NCI-H1417 treated with DMSO at 0.1 percent for 48 hours (cell line): Measurements from ENCODE around the gene EMC9.

Experiments used
- DNase-seq: peaks from one replicate; lab custom pipeline; 2025; lab: John Stamatoyannopoulos, UW

The EMC9 gene

DNA sequence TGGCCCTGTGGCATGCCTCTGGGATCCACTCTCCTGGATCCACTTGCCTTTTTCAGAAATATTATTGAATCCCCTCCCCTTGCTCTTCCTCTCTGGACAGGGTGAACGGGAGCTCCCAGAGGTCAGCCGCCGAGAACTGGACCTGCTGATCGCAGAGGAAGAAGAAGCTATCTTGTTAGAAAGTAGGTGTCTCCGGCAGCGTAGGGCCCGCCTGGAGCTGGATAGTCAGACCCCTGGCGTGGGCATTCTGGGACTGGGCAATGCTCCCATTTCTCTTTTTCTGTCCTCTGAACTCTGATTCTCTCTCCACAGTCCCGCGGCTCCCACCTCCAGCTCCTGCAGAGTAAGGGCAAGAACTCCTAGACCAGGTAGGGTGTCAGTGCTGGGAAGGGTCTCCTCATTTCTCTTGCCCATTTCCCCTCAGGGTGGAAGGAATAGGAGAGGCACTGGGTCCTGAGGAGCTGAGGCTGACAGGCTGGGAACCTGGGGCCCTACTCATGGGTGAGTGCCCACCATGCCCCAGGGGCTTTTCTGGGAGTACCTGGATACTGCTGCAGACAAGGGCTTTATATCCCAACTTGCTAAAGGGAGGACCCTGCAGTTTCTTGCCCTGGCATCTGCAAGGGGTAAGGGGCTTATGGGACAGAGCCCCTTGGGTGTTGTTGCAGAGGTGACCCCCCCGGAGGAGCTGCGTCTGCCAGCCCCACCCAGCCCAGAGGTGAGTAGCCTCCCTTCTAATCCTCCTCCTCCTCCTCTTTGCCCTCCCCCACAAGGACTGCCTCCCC is 35.8 kb upstream of the EMC9 start:
- no peak for DNase-seq

DNA sequence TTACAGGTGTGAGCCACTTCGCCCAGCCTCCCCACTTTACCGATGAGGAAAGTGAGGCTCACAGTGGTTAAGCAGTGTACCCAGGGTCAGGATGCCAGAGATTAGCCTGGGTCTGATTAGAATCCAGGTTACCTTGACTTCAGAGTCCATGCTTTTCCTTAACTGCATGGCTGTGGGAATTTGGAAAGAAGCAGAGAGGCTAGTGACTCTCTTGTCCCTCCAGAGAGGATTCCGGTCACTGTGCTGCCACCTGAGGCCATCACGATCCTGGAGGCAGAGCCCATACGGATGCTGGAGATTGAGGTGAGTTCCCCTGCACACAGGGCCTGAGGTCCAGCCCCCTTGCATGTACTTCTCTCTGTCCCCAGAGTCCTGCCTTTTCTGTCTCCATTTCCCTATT is 35.2 kb upstream of the EMC9 start:
- no peak for DNase-seq

DNA sequence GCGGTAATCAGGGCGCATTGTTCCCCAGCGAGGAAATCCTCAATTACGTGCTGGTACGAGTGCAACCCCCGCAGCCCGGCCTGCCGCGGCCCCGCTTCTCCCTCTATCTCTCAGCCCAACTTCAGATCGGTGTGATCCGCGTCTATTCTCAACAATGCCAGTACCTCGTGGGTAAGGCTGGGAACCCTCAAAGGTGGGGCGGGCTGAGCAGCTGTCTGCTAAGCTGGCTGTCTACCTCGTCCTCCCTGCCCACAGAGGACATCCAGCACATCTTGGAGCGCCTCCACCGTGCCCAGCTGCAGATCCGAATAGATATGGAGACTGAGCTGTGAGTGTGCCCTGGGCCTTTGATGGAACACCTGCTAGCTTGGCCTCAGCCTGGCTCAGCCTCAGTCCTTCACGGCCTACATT is 31.5 kb upstream of the EMC9 start:
- DNase-seq = no peak

DNA sequence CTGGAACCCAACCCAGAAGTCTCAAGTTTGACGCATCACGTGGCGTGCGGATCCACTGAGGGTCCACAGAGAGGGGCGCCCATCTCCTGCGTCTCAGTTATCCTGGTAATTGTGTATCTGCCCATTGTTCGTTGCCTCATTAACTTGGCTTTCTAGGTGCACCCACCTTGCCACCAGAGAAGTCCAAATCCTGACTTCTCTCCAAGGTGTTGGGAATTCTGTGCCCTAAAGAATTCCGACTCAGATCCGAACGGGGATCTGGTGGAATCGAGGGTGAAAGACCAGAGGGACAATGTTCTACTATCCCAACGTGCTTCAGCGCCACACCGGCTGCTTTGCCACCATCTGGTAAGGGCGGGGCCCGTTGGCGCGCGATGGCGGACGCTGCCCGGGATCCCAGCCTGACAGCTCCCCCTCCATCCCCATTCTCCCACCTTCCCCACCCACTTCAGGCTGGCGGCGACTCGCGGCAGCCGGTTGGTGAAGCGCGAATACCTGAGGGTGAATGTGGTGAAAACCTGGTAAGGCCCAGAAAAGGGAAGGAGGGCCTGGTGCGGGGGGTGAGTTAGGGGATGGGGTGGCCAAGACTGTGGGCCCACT is 31.0 kb upstream of the EMC9 start:
- no peak for DNase-seq

DNA sequence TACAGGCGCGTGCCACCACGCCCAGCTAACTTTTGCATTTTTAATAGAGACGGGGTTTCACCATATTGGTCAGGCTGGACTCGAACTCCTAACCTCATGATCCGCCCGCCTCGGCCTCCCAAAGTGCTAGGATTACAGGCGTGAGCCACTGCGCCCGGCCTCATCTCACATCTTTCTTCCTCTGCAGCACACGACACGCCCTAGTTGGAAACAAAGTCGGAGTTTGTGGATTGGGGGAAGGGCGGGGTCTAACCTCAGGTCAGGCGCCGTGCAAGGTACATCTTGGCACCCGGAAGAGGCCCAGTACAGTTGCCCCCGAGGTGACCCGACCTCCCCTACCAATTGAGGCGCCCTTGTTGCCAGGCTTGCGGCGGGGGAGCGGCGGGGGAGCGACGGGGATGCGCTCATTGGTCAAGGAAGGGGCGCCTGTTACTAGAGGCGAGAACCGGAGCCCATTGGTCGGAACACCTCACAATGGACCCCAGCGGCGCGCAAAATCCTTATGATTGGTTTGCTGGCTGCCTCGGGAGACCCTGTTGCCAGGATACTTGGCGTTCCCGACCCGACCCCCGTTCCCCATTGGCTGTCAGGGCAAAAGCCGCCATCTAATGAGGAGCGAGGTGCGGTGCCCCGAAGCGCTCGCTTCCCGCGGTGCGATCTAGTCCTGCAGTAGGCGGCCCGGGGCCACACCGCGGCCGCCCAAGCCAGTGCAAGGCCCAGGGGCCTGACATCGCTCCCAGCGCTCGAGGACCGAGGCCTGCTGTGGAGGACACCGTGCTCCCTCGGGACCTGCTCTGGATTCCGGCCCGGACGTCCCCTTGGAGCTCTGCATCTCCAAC is 30.2 kb upstream of the EMC9 start, which contains the start of gene REC8:
Gene REC8 (plus strand): TSS at position 659 of the 839 bp plus-strand sequence. CDS start 473 bp downstream, outside the sequence.
- peak; percentile 77 for DNase-seq

DNA sequence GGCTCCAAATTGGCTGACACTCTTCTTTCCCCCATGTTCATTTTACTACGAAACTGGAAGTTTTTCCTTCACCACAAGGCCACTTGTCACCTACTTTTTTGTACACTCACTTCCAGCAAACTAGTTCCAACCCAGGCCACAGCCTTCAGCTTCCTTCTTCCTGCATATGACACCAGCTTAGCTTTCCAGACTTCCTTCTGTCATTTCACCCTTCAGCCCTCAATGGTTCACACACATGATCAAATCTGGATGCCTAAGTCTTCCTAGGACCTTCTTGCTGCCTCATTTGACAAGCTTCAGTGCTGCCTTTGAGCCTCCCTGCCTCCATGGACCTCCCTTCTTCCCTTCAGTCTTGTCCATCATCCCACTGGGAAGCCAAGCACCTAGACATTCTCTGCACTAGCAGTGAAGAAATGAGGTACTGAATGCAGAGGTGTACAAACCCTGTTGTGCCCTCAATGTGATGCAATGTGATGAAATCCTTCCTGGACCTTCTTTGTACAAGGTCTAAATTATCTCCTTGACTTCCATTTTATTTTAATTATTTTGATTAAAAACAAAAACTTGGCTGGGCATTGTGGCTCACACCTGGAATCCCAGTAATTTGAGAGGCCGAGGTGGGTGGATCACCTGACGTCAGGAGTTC is 26.2 kb upstream of the EMC9 start:
- no peak for DNase-seq

DNA sequence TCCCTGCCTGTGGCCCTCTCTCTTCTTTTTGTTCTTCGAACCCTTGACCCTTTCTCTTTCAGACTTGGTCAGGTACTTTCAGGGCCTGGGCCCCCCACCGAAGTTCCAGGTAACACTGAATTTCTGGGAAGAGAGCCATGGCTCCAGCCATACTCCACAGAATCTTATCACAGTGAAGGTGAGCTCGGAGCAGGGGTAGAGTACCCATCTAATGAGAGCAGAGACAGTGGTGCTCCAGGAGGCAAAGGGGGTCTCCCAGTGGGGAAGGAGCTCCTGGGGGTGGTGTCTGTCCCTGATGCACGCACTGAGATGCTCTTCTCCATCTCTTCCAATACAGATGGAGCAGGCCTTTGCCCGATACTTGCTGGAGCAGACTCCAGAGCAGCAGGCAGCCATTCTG is 24.4 kb upstream of the EMC9 start:
- no peak for DNase-seq

DNA sequence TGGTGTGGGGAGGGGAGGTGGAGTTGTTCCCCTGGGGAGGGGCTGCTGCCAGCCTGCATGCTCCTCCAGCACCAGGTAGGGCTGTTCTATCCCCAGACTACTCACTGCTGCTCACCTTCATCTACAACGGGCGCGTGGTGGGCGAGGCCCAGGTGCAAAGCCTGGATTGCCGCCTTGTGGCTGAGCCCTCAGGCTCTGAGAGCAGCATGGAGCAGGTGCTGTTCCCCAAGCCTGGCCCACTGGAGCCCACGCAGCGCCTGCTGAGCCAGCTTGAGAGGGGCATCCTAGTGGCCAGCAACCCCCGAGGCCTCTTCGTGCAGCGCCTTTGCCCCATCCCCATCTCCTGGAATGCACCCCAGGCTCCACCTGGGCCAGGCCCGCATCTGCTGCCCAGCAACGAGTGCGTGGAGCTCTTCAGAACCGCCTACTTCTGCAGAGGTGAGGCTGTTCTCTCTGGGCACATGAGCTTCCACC is 23.2 kb upstream of the EMC9 start:
- DNase-seq = no peak

DNA sequence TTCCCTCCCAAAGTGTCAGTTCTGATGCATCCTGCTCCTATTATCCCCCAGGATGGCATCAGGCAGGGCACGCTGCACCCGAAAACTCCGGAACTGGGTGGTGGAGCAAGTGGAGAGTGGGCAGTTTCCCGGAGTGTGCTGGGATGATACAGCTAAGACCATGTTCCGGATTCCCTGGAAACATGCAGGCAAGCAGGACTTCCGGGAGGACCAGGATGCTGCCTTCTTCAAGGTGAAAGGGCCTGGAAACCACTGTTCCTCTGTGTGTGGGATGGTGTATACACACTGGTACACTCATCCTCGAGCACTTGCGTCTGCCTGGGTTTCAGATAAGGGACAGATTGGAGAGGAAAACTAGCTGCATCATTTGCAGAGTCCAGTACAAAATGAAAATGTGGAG is 20.7 kb upstream of the EMC9 start:
- DNase-seq = no peak

DNA sequence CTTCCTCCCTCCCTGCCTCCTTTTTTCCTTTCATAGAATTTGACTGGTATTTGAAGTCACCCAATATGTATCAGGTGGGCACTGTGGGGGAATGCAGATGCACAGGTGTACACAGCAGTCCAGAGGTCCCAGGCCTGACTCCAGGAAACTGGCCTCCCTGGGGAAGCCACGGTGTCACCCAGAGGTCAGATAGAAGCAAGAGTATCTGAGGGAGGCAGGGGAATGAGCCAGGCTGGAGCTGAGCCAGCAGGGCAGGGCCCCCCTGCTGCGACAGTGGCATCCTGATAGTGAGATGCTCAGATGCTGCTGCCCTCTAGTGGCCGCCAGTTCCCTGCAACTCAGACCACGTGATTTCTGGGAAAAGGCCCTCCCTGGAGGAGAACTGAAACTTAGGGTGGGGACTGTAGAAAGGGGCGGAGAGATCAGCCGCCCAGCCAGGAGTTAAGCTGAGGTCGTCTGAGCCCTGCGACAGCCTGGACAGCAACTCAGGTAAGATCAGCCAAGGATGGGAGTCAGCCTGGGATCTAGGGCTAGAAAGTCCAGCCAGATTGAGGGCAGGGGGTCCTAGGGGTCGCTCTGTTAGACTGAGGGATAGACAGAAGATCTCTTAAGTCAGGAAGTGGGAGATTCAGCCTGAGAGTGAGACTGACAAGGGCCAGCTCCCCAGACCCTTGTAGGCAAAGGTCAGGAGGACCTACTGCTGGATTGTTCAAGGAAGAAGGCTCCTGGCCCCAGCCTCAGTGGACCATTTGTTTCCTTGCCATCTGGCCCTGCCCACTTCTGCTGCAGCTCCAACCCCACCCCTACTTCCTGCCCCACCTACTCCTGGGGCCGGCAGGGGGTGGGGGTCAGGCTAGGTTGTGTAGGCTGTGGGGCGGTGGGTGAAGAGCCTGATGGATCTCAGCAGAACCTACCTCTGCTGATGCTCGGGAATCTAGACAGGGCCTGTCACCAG is 19.7 kb upstream of the EMC9 start, which contains the start of gene IRF9:
Gene IRF9 (plus strand): TSS at position 416 of the 955 bp plus-strand sequence. CDS start 880 bp downstream, outside the sequence.
- peak; percentile 70 for DNase-seq

DNA sequence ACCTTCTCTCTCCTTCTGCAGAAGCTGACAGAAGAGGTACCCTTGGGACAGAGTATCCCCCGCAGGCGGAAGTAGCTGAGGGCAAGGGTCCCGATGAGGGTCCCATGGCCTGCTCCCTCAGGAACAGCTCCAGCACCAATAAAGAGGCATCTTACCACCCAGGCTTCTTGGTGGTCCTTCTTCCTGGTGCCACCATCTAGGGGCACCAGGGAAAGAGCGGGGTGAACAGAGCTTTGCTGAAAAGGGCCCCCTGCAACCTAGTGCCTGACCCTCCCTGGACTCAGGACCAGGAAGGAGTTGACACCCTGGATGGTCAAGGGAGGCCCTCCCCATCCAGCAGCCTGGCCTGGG is 19.1 kb upstream of the EMC9 start:
- no peak for DNase-seq

DNA sequence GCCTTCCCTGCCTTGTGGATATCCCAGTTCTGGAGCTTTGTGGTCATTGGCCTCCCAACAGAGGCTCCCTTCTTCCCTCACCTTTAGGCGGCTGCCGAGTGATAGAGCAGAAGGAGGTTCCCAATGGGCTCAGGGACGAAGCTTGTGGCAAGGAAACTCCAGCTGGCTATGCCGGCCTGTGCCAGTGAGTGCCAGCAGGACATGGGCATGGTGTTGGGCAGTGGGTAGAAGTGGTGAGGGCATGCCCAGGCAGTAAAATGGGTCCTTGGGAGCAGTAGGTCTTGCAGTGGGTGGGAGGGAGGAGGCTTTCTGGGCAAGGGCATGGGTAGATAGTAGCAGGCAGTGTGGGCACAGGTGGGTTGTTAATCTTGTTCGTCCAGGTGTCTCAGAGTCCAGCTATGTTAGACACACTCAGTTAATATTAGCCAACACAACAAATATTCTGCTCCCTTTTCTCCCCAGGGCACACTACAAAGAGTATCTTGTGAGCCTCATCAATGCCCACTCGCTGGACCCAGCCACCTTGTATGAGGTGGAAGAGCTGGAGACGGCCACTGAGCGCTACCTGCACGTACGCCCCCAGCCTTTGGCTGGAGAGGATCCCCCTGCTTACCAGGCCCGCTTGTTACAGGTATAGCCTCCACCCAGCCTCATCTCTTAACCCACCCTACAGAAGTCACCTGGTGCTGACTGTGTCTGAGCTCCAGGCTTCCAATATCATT is 18.5 kb upstream of the EMC9 start:
- no peak for DNase-seq

DNA sequence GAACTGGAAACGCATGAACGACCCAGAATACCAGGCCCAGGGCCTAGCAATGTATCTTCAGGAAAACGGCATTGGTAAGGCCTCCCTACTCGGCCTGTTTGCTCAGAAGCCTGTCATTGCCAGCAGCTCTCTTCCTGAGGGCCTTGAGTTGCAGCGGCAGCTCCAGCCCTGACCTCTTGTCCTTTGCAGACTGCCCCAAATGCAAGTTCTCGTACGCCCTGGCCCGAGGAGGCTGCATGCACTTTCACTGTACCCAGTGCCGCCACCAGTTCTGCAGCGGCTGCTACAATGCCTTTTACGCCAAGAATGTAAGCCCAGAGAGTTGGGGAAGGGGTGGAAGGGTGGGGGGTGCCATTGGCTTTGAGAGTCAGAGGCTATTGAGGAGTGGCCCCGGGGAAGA is 15.9 kb upstream of the EMC9 start:
- DNase-seq = no peak

DNA sequence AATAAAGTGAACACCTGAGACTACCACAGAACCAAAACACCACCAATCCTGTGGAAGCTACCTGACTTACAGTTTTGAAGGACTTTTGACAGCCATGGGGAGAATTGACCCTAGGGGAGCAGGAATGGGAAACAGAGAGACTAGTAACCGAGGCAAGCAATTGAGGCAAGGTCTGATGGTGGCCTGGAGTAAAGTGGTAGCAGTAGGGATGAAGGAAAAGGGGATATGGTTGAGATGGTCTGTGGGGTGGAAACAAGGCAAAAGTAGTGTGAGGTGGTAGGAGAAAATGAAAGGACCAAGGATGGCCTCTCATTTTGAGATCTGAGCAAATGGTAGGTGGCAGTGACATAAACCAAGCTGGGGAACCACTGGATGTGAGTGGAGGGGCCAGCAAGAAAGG is 15.4 kb upstream of the EMC9 start:
- no peak for DNase-seq

DNA sequence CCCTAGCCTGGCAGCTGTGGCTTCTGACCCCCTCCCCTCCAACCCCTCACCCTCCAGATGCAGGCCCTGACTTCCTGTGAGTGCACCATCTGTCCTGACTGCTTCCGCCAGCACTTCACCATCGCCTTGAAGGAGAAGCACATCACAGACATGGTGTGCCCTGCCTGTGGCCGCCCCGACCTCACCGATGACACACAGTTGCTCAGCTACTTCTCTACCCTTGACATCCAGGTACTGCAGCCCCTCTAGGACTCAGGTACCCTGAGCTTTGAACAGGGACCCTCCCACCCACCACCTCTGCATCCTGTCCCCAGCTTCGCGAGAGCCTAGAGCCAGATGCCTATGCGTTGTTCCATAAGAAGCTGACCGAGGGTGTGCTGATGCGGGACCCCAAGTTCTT is 13.7 kb upstream of the EMC9 start:
- DNase-seq = no peak

DNA sequence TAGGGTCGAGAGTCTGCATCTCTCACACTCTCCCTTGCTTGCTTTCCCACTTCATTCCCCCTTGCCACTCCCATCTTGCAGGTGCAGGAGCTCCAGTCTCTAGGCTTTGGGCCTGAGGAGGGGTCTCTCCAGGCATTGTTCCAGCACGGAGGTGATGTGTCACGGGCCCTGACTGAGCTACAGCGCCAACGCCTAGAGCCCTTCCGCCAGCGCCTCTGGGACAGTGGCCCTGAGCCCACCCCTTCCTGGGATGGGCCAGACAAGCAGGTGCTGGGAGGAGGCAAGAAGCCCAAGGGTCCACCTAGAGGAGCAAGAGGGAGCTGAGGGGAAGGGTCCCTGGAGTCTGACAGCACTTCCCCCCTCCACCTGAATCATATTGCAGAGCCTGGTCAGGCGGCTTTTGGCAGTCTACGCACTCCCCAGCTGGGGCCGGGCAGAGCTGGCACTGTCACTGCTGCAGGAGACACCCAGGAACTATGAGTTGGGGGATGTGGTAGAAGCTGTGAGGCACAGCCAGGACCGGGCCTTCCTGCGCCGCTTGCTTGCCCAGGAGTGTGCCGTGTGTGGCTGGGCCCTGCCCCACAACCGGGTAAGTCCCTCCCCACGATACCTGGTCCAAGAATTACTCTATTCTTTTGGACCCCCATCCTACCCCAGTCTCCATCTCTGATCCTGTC is 10.2 kb upstream of the EMC9 start:
- DNase-seq = no peak

DNA sequence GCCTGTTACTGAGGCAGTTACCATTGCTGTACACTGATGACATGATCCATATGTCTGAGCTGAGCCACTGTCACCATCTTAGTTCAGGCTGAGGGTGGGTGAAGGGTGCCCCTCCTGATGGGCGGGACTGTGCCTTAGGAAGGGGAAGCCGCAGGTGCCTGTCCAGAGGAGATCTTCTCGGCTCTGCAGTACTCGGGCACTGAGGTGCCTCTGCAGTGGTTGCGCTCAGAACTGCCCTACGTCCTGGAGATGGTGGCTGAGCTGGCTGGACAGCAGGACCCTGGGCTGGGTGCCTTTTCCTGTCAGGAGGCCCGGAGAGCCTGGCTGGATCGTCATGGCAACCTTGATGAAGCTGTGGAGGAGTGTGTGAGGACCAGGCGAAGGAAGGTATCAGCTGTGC is 9.6 kb upstream of the EMC9 start:
- DNase-seq = no peak

DNA sequence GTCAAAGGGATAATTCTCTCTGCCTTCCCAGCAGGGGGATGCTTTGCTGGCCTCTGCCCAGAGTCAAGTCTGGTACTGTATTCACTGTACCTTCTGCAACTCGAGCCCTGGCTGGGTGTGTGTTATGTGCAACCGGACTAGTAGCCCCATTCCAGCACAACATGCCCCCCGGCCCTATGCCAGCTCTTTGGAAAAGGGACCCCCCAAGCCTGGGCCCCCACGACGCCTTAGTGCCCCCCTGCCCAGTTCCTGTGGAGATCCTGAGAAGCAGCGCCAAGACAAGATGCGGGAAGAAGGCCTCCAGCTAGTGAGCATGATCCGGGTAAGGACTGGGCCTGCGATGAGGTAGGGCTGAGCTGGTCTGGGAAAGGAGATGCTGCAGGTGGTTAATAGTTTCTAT is 9.2 kb upstream of the EMC9 start:
- DNase-seq = no peak

DNA sequence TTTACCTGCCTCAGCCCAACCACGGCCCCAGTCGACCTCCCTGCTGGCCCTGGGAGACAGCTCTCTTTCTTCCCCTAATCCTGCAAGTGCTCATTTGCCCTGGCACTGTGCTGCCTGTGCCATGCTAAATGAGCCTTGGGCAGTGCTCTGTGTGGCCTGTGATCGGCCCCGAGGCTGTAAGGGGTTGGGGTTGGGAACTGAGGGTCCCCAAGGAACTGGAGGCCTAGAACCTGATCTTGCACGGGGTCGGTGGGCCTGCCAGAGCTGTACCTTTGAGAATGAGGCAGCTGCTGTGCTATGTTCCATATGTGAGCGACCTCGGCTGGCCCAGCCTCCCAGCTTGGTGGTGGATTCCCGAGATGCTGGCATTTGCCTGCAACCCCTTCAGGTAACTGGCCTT is 8.7 kb upstream of the EMC9 start:
- DNase-seq = no peak
